HK-2 (cell line): ENCODE data around the gene TMEM132D.

Source experiments
- DNase-seq: peaks from one replicate; pipeline ENCODE4 v3.0.0-alpha.2; 2018; ENCODE audit not compliant: unreplicated experiment

TMEM132D gene

DNA sequence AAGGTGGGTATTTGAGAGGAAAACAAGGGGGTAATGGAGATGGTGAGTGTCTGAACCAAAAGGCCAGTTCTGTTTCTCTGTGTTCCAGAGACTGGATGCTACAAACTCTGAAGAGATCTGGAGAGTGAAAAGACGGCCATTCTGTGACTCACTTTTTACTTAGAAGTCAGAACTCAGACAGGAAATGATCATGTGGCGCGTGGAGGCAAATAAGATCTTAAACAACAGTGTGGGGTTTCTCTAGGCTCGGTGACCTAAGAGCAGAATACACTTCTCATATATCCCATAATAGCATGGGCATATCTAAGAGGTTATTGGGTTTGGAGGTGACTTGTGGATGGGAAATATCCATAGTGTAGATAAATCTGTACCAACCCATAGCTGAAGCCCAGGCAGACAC lies 463.5 kb downstream of the TMEM132D start:
- no peak for DNase-seq

DNA sequence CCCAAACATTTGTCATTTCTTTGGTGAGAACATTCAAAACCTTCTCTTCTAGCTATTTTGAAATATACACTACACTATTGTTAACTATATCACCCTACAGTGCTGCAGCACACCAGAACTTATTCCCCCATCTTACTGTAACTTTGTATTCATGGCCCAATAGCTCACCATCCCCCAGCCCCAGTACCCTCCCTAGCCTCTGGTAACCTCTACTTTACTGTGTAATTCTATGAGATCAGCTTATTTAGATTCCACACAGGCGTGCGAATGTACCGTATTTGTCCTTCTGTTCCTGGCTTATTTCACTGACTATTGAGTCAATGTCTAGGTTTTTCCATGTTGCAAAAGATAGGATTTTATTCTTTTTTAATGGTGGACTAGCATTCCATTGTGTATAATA lies 469.0 kb downstream of the TMEM132D start:
- no peak for DNase-seq

GRCh38 chr12:129428240-129428936 lies 475.4 kb downstream of the TMEM132D start:
- DNase-seq, result no peak

DNA sequence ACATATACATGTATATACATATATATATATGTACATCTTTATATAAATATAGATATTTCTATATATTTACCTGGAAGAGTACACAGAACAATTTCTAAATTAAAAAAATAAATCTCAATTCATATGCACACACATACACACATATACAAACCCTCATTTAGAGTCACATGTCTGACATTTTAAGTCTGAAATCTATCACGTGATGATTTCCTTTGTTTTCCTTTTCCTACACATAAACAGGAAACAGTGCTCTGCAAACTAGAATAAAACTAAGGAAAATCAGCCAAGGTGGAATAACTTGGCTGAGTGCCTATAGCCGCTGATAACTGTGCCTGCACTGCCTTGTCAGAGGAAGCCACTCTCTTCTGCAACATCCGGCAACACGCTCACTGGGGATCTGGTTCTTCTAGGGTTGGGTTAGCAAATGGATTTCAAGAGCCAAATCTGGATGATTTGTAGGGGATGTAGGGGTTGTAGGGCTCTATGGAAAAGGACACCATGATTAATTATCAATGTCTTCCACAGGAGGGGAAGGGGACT lies 480.7 kb downstream of the TMEM132D start:
- no peak for DNase-seq

DNA sequence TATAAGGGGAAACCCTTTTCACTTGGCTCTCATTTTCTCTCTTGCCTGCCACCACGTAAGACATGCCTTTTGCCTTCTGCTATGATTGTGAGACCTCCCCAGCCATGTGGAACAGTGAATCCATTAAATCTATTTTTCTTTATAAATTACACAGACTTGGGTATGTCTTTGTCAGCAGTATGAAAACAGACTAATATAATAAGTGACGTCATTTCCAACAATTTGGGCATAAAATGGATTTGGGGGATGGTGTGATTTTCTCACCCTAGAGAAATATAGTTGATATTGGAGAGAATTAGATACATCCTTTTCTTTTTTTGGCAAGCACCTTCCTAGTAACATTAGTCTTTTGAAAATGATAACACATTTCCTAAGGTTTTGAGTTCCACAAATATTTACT lies 490.5 kb downstream of the TMEM132D start:
- DNase-seq, result no peak

DNA sequence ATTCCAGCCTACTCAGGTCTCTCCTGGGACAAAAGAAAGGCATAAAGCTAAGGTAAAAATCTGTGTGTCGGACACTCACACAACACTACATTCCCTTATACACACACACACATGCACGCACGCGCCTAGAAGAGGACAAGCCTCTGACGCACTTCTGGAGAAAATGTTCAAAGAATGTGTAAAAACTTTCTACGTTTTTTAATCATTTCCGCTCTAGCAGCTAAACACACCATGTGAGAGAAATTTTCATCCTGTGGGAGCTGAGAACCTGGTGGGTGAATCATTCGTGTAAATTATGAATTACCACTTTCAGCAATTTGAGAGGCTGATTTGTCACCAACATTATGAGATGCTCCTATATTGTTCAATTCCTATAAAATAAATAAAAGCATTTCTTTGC lies 494.5 kb downstream of the TMEM132D start:
- DNase-seq, result no peak

- DNase-seq, result no peak
Measured at GRCh38 chr12:129404556-129404955, 499.3 kb downstream of the TMEM132D start.

- no peak for DNase-seq
Measured at GRCh38 chr12:129401572-129401971, 502.3 kb downstream of the TMEM132D start.

GRCh38 chr12:129394177-129394825 lies 509.5 kb downstream of the TMEM132D start:
- DNase-seq, result no peak

DNA sequence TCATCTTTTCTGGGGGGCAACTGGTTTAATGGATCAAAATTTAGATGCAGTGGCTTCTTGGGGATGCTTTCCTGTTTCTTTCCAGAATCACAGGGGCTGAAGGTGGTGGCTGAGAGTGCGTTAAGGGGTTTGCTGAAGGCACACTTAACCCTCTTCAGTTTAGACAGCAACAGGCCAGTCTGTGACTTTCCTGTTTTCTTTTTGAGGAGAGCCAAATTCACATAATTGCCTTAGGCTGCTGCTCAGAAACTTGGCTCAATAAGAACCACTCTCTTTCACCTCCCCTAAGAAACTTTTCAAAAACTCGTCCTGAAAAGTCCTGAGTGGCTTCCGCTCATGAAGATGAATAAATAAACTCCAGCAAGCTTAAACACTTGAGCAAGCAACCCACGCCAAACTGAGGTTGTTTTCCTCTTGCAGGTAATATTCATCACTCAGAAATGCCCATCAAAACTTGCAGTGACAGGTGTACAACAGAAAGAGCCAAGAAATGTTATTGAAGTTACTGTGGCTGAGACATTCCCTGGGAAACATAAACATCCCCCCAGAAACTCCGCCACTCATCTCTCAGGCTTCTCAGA lies 510.4 kb downstream of the TMEM132D start:
- no peak for DNase-seq

GRCh38 chr12:129385637-129385990 lies 518.2 kb downstream of the TMEM132D start:
- no peak for DNase-seq

DNA sequence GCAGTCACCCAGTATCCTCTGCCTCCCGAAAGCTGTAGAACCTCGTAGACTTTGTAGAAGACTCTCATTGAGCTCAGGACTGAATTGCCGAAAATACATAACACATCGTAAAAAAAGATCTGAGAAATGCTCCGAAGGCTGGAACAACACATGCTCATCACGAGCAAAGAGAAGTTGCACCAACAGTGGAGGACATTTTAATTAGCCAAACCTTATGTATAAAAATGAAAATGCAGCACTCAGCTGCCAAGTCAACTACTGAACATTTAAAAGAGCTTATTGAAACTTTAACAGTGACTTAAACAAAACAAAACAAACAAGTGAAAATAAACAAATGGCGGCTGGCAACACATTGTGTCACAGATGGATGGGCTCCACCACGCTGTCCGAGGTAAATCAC lies 519.9 kb downstream of the TMEM132D start:
- DNase-seq, result no peak

GRCh38 chr12:129381715-129382114 lies 522.1 kb downstream of the TMEM132D start:
- no peak for DNase-seq

- DNase-seq, result no peak
Measured at GRCh38 chr12:129379076-129379804, 524.6 kb downstream of the TMEM132D start.

GRCh38 chr12:129378496-129378895 lies 525.3 kb downstream of the TMEM132D start:
- no peak for DNase-seq

DNA sequence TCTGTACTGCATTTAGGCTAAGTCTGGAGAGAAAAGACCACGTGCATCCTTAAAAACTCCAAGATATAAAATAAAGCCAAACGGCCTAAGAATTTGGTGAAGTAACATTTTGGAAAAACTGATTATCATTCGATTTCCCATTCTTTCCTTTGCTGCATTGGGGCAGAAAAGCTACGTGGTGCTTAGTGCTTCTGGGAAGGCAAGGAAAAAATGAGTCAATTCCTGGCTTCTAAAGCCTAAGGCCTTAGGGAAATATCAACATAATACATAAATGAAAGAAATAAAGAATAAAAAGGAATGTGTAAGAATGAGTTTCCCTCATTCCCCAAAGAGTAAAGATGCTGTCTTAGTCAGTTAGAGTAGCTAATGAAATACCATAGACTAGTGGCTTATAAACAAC lies 530.1 kb downstream of the TMEM132D start:
- DNase-seq, result no peak

GRCh38 chr12:129372876-129373275 lies 530.9 kb downstream of the TMEM132D start:
- no peak for DNase-seq

GRCh38 chr12:129372348-129372747 lies 531.5 kb downstream of the TMEM132D start:
- no peak for DNase-seq

DNA sequence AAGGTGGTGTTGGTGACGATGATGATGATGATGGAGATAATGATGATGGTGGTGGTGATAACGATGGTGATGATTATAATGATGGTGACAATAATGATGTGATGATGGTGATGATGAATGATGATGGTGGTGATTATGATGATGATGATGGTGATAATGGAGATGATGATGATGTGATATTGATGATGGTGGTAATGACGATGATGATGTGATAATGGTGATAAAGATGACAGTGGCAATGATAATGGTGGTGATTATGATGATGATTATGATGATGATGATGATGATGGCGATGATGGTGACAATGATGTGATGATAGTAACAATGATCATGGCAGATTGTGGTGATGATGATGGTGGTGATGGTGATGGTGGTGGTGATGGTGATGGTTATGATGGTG lies 532.6 kb downstream of the TMEM132D start:
- DNase-seq, result no peak

- no peak for DNase-seq
Measured at GRCh38 chr12:129366656-129367055, 537.2 kb downstream of the TMEM132D start.

DNA sequence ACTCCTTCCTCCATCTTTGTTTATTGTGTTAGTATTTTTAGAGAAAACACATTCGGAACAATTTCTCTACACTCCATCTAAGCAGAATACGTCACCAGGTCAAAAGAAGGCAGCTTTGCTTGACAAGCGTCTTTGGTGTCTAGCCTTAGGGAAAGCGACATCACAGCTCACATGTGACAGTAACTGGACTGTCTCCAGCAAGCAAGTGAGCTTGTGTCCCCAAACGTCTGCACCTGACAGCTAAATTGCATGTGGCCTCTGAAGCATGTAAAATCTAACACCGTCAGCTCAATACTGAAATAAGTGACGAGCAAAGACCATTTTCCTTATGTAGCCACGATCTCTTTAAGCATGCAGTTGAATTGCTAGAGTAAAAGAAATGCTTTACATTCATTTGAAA lies 540.8 kb downstream of the TMEM132D start:
- no peak for DNase-seq

DNA sequence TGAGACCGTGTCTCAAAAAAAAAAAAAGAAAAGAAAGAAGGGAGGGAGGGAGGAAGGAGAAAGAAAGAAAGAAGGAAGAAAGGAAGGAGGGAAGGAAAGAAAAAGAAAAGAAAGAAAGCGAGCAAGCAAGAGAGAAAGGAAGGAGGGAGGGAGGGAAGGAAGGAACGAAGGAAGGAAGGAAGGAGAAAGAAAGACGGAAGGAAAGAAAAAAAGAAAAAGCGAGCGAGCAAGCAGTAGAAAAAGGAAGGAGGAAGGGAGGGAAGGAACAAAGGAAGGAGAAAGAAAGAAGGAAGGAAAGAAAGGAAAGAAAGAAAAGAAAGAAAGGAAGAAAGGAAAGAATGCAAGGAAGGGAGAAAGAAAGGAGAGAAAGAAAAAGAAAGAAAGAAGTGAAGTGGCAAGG lies 546.6 kb downstream of the TMEM132D start:
- DNase-seq, result no peak
